Hepatocyte (in vitro differentiated cells): ENCODE measurements around the gene CDC5L. TPM values are rescaled to one million over a fixed set of nuclear protein-coding genes. Genes with fewer than 3 reads are reported as not detected.

Experiments
- DNase-seq: peaks from one replicate; pipeline ENCODE4 v3.0.0-alpha.2; 2016; ENCODE audit warnings: low spot score
- H2AFZ ChIP-seq: fragments of 200-600 bp; sonication (generic); 2 replicates; pipeline ENCODE4 v1.6.0; 2016; ENCODE audit warnings: antibody characterized with exemption, mild to moderate bottlenecking
- H3K27ac ChIP-seq: fragments of 200-600 bp; sonication (generic); 2 replicates; pipeline ENCODE4 v1.5.1; 2016; ENCODE audit warnings: mild to moderate bottlenecking
- H3K27me3 ChIP-seq: fragments of 200-600 bp; sonication (generic); 2 replicates; pipeline ENCODE4 v1.6.1; 2016
- H3K36me3 ChIP-seq: fragments of 200-600 bp; sonication (generic); replicated peaks from 2 replicates; pipeline ENCODE4 v1.5.1; 2016; ENCODE audit warnings: low read depth; ENCODE audit not compliant: insufficient read depth
- H3K4me1 ChIP-seq: fragments of 200-600 bp; sonication (generic); 2 replicates; pipeline ENCODE4 v1.5.1; 2016; ENCODE audit warnings: mild to moderate bottlenecking, moderate library complexity; ENCODE audit not compliant: insufficient read depth
- H3K4me2 ChIP-seq: fragments of 200-600 bp; sonication (generic); 2 replicates; pipeline ENCODE4 v1.6.0; 2016
- H3K4me3 ChIP-seq: fragments of 200-600 bp; sonication (generic); 2 replicates; pipeline ENCODE4 v1.5.1; 2016; ENCODE audit warnings: mild to moderate bottlenecking
- H3K79me2 ChIP-seq: fragments of 200-600 bp; sonication (generic); 2 replicates; pipeline ENCODE4 v1.6.0; 2017; ENCODE audit warnings: mild to moderate bottlenecking
- H3K9me2 ChIP-seq: fragments of 200-600 bp; sonication (generic); replicated peaks from 2 replicates; pipeline ENCODE4 v1.6.0; 2017; ENCODE audit warnings: mild to moderate bottlenecking; ENCODE audit not compliant: insufficient read depth
- H3K9me3 ChIP-seq: fragments of 200-600 bp; sonication (generic); 2 replicates; pipeline ENCODE4 v1.5.1; 2016; ENCODE audit warnings: low read depth, mild to moderate bottlenecking
- H4K20me1 ChIP-seq: fragments of 200-600 bp; sonication (generic); 2 replicates; pipeline ENCODE4 v1.6.0; 2016; ENCODE audit warnings: mild to moderate bottlenecking; ENCODE audit not compliant: insufficient read depth, poor library complexity, severe bottlenecking
- CTCF ChIP-seq: fragments of 200-600 bp; sonication (generic); IDR thresholded peaks from 2 replicates; pipeline ENCODE4 v1.5.1; 2016; ENCODE audit warnings: antibody characterized with exemption, mild to moderate bottlenecking; ENCODE audit not compliant: poor library complexity
- EZH2 ChIP-seq: fragments of 200-600 bp; sonication (generic); IDR thresholded peaks from 2 replicates; pipeline ENCODE4 v1.6.1; 2016; ENCODE audit warnings: antibody characterized with exemption, mild to moderate bottlenecking, borderline replicate concordance
- EZH2phosphoT487 ChIP-seq: fragments of 200-600 bp; sonication (generic); IDR thresholded peaks from one replicate; pipeline ENCODE4 v1.6.1; 2018; ENCODE audit warnings: antibody characterized with exemption, mild to moderate bottlenecking, low read depth, moderate library complexity; ENCODE audit not compliant: unreplicated experiment, severe bottlenecking
- WGBS: methylation state at CpG from one replicate; pipeline ENCODE4 v1.1.6; 2016; ENCODE audit warnings: low lambda C conversion rate; ENCODE audit errors: missing lambda C conversion rate; 5-methylcytosine and 5-hydroxymethylcytosine counted together
- polyA plus RNA-seq: library from polyadenylated mRNA; unstranded; fragments of >200 nt; fragmentation: Nextera tagmentation; extraction: Ambion mirVana; gene quantifications from 2 replicates; pipeline ENCODE4 v1.2.1, GENCODE V29; 2016
- total RNA-seq: library from RNA; depleted of rRNA; stranded (reverse); fragments of >200 nt; gene quantifications from 2 replicates; pipeline ENCODE4 v1.2.3, GENCODE V29; 2014

CDC5L gene
- total and polyA plus RNA-seq, 2 experiments from 2014 or later = 10.0 to 23.1 TPM

GRCh38 chr6:44481056-44481455, 93.5 kb downstream of the CDC5L start:
- H3K27ac ChIP-seq = no peak overlapping the region
- WGBS = 92% methylated on average over 6 of the region's 6 CpGs
- no peaks in the 10 kb centered on the region for H3K79me2 ChIP-seq
- no peaks in the 10 kb centered on the region for H3K27me3 ChIP-seq
- H3K9me3 ChIP-seq = no peaks in the 10 kb centered on the region
- no peak overlapping the region for H2AFZ ChIP-seq
- H4K20me1 ChIP-seq = no peaks in the 10 kb centered on the region
- H3K4me3 ChIP-seq = no peak overlapping the region
- no peaks in the 10 kb centered on the region for H3K36me3 ChIP-seq
- no peak for DNase-seq
- no peaks in the 10 kb centered on the region for H3K9me2 ChIP-seq
- TF ChIP-seq CTCF = no peak
- H3K4me2 ChIP-seq = no peak overlapping the region
- peaks cover 4% of the 10 kb centered on the region for H3K4me1 ChIP-seq

- no peaks in the 10 kb centered on the region for H3K79me2 ChIP-seq
Measured at GRCh38 chr6:44481760-44482159, 94.3 kb downstream of the CDC5L start.

GRCh38 chr6:44485601-44486401, 98.3 kb downstream of the CDC5L start:
- 72% methylated on average over 12 of the region's 12 CpGs for WGBS
- no peak overlapping the region for H2AFZ ChIP-seq
- H3K27me3 ChIP-seq = peaks cover 6% of the 10 kb centered on the region
- no peaks in the 10 kb centered on the region for H4K20me1 ChIP-seq
- no peak for DNase-seq
- no peaks in the 10 kb centered on the region for H3K9me3 ChIP-seq
- peaks cover 4% of the 10 kb centered on the region for H3K4me1 ChIP-seq
- no peaks in the 10 kb centered on the region for H3K79me2 ChIP-seq
- no peaks in the 10 kb centered on the region for H3K36me3 ChIP-seq
- no peak overlapping the region for H3K4me3 ChIP-seq
- no peak overlapping the region for H3K27ac ChIP-seq
- no peak for TF ChIP-seq EZH2
- TF ChIP-seq CTCF = no peak
- TF ChIP-seq EZH2phosphoT487 = no peak
- H3K4me2 ChIP-seq = no peak overlapping the region
- no peaks in the 10 kb centered on the region for H3K9me2 ChIP-seq

More at GRCh38 chr6:44481760-44482159, 94.3 kb downstream of the CDC5L start:
- no peak overlapping the region for H2AFZ ChIP-seq
- no peaks in the 10 kb centered on the region for H3K9me3 ChIP-seq
- WGBS = 88% methylated on average over 9 of the region's 9 CpGs
- peaks cover 3% of the 10 kb centered on the region for H3K27me3 ChIP-seq
- H3K27ac ChIP-seq = no peak overlapping the region
- no peaks in the 10 kb centered on the region for H3K4me1 ChIP-seq
- H3K36me3 ChIP-seq = no peaks in the 10 kb centered on the region
- H3K4me3 ChIP-seq = no peak overlapping the region
- no peak for TF ChIP-seq EZH2phosphoT487
- TF ChIP-seq CTCF = no peak
- TF ChIP-seq EZH2 = no peak
- H3K9me2 ChIP-seq = no peaks in the 10 kb centered on the region
- no peak for DNase-seq
- H3K4me2 ChIP-seq = no peak overlapping the region
- no peaks in the 10 kb centered on the region for H4K20me1 ChIP-seq

GRCh38 chr6:44487002-44487401, 99.5 kb downstream of the CDC5L start:
- no peaks in the 10 kb centered on the region for H3K36me3 ChIP-seq
- H3K4me2 ChIP-seq = no peak overlapping the region
- DNase-seq = no peak
- H4K20me1 ChIP-seq = no peaks in the 10 kb centered on the region
- no peaks in the 10 kb centered on the region for H3K9me2 ChIP-seq
- H3K27me3 ChIP-seq = peaks cover 6% of the 10 kb centered on the region
- no peak overlapping the region for H3K4me3 ChIP-seq
- no peak overlapping the region for H2AFZ ChIP-seq
- TF ChIP-seq EZH2phosphoT487 (no peak), EZH2 (no peak), CTCF (no peak)
- 88% methylated on average over 1 of the region's 1 CpG for WGBS
- no peaks in the 10 kb centered on the region for H3K9me3 ChIP-seq
- H3K4me1 ChIP-seq = peaks cover 4% of the 10 kb centered on the region
- H3K27ac ChIP-seq = no peak overlapping the region
- no peaks in the 10 kb centered on the region for H3K79me2 ChIP-seq
